NCI-H1694 treated with DMSO at 0.1 percent for 48 hours (cell line): ENCODE data around the gene PLCB3.

Source experiments
- DNase-seq: peaks from one replicate; lab custom pipeline; 2025; lab: John Stamatoyannopoulos, UW

Gene PLCB3

DNA sequence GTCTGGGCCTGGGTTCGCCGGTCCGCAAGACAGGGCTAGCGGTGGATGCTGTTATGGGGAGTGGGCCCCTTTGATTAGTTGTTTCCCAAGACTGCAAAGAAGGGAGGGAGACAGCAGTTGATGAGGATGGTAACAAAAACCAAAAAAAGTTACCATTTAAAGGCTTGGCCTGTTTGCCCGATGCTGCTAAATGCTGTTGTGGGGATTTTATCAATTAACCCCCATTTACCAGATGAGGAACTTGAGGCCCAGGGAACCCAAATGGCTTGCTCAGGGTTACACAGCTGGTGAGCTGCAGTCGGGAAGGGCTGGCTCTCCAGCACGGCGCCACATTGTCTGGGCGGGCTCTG is 28.7 kb upstream of the PLCB3 start:
- no peak for DNase-seq

DNA sequence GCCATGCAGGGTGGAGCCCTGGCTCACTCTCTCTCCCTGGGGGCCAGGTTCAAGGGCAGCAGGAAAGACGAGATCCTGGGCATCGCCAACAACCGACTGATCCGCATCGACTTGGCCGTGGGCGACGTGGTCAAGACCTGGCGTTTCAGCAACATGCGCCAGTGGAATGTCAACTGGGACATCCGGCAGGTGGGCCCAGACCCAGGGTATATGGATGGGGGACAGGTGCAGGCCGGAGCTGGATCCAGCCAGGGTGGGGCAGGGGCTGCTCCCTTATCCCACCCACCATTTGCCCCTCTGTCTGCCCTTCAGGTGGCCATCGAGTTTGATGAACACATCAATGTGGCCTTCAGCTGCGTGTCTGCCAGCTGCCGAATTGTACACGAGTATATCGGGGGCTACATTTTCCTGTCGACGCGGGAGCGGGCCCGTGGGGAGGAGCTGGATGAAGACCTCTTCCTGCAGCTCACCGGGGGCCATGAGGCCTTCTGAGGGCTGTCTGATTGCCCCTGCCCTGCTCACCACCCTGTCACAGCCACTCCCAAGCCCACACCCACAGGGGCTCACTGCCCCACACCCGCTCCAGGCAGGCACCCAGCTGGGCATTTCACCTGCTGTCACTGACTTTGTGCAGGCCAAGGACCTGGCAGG is 28.2 kb upstream of the PLCB3 start:
- no peak for DNase-seq

DNA sequence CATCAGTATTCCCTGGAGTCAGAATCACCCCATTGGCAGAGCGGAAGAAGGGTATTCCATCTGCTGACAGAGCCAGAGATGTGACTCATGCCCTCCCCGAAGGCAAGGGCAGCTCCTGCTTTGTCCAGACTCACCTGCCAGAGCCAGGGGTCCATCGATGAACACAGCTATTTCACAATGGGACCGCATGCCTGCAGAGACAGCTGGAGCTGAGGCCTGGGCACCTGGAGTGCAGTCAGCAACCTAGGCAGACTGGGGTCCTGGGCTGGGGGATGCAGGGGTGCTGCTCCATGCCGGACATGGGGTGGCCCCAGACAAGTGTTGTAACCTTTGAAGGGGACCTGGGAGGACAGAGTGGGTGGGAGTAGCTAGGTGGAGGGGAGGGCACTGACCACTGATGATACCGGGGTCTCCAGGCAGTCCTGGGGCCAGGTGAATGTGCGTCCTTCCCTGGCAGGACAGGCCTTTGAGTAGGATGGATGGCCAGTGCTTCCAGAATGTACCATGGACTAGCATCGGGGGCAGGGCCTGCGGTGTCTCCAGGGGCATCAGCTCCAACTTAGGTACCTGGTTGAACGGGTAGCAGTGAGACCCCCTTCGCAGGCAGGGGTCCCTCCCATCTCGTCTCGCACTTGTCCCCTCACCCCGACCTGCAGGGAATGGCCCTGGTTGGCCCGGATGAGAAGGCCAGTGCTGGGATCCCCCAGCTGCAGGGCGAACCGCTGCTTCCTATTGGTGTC is 27.0 kb upstream of the PLCB3 start:
- no peak for DNase-seq

DNA sequence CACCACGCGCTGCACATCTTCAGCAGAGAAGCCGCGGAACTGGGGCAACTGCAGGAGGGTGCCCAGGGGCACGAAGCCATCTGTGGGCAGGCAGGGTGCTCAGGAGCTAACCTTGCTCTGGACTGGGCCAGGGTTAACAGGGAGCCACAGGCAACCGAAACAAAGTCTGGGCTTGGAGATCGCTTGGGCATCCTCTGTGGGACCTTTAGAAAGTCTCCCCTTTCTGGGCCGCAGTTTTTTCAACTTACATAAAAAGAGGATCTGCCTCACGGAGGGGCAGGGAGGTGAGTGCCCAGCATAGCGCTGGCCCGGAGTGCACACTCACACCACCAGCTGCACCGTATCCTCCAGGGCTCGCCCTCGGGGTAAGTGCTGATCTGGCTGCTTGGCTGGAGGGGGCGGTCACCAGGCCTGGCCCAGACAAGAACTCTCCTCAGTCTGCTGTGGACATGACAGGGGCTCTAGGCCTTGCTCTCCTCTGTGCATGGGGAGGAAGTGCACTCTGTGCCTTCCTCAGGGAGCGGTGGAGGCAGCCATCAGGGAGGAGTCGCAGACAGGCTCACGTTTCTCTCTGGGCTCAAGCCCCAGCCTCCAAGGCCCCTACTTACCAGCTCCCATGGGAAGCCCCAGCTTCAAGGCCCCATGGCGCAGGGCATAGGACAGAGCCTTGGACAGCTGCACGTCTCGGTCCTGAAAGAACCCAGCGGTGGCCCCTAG is 26.3 kb upstream of the PLCB3 start:
- DNase-seq: no peak

GRCh38 chr11:64225608-64226506 is 25.5 kb upstream of the PLCB3 start, which contains the start of the genes NUDT22 and TRPT1:
NUDT22 (plus strand) TSS chr11:64226274; CDS start chr11:64226653, 379 bp downstream.
TRPT1 (minus strand) TSS chr11:64226186; CDS start chr11:64225860, 326 bp downstream.
- peak; percentile 25 for DNase-seq

DNA sequence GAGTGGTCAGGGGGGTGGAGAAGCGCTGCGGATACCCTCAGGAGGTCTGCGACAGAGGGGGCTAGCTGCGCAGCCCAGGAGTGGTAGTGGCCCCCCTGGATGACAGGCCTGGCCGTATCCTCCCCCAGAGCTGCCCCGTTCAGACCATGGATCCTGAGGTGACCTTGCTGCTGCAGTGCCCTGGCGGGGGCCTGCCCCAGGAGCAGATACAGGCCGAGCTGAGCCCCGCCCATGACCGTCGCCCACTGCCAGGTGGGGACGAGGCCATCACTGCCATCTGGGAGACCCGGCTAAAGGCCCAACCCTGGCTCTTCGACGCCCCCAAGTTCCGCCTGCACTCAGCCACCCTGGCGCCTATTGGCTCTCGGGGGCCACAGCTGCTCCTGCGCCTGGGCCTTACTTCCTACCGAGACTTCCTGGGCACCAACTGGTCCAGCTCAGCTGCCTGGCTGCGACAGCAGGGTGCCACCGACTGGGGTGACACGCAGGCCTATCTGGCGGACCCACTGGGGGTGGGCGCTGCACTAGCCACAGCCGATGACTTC is 24.8 kb upstream of the PLCB3 start:
- no peak for DNase-seq

DNA sequence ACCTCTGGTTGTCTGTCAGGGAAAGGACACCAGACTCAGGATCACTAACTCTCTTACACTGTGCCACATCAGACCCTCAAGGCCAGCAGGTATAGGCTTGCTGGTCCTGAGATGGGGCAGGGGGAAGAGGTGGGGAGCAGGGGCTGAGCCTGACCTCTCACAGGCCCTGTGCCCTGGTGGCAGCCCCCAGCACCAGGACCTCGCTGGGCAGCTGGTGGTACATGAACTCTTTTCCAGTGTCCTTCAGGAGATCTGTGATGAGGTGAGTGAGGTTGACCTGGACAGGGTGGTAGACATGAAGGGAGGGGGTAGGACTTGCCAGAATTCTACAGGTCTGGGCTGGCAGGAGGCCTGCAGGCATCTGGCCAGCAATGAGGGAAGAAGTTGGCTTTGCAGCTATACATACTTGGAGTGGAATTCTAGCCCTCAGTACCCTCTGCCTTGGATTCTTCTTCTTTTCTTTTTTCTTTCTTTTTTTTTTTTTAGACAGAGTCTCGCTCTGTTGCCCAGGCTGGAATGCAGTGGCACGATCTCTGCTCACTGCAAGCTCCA is 23.8 kb upstream of the PLCB3 start:
- DNase-seq: no peak

DNA sequence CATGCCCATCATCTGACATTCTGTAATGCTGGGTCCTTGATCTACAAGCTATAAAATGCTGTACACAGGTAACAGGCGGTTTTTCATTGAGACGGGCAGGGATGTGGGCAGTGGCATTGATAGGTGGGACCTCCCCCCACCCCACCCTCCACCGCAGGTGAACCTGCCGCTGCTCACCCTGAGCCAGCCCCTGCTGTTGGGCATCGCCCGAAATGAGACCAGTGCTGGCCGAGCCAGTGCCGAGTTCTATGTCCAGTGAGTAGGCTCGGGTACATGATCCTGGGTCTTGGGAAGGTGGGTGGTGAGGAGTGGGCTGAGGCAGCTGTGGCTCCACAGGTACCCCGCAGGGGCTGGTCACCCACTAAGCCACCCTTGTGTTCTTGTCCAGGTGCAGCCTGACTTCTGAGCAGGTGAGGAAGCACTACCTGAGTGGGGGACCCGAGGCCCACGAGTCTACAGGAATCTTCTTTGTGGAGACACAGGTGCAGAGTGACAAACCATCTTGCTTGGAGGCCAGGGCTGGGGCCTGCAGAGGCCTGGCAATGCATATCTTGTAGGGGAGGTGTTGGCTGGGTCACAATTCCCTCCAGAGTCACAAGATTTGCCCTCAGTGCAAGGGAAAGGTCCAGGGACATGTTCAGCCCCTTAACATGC is 22.1 kb upstream of the PLCB3 start:
- DNase-seq: no peak

GRCh38 chr11:64229744-64230170 is 21.6 kb upstream of the PLCB3 start:
- DNase-seq: no peak

DNA sequence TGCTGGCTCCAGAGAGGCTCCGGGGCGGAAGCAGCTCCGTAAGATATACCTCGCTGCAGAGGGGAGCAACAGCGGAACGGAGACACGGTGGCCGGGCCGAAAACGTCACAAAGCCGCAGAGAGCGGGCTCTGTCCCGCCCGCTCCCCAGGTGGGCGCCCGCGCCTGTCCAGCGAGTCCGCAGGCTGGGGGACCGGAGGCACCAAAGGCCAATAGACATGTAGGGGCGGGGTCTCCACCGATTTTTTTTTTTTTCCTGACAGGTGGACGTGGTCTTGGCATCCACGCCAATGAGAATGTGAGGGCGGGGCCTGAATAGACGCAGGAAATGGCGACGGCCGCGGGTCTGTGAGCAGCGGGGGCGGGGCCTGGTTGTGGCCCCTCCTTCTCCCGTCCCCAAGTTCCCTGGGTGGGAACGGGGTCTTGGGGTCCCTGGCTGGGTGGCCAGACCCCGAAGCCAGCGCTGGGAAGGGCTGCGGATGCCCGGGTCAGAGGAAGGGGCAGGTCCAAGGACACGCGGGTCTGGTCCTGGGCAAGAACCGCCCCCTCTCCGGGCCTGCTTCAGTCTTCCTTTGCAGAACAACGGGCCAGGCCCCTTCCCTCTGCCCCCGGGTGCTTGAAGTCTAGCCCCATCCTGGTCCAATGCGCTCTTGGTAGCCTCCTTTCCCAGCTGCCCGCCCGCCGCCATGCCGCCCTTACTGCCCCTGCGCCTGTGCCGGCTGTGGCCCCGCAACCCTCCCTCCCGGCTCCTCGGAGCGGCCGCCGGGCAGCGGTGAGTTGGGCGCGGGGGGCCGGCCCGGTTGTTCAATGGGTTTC is 21.0 kb upstream of the PLCB3 start, which contains the start of gene DNAJC4:
DNAJC4 (plus strand) TSS at position 378 of the 814 bp plus-strand sequence; CDS start at position 685, 307 bp downstream.
- DNase-seq: peak; percentile 61

GRCh38 chr11:64230985-64231365 is 20.4 kb upstream of the PLCB3 start:
- DNase-seq: no peak

GRCh38 chr11:64231546-64231945 is 19.8 kb upstream of the PLCB3 start:
- DNase-seq: no peak

- DNase-seq: no peak
These were observed 19.0 kb upstream of the PLCB3 start for GRCh38 chr11:64232182-64232966.

- DNase-seq: no peak
These were observed 18.4 kb upstream of the PLCB3 start for GRCh38 chr11:64232967-64233315.

DNA sequence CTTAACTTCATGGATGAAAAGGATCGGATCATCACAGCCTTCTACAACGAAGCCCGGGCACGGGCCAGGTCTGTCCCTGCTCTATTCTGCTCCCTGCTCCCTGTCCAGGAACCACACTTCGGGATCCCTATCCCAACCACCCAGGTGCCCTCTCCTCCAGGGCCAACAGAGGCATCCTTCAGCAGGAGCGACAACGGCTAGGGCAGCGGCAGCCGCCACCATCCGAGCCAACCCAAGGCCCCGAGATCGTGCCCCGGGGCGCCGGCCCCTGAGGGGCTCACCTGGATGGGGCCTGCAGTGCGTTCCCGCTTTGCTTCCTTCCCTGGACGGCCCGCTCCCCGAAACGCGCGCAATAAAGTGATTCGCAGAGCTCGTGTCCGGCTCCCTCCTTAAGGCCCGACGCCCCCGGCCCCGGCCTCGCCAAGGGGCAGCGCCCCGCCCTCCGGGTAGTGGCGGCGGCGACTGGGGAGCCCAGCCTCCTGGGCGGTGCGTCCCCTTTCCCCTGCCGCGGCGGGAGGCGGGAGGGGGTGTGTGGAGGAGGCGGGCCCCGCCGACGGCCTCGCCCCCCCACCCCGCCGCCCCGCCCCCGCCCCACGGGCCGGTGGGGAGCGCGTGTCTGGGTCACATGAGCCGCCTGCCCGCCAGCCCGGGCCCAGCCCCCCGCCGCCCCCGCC is 17.3 kb upstream of the PLCB3 start, which contains the start of gene VEGFB:
VEGFB (plus strand) TSS at position 672 of the 674 bp plus-strand sequence. CDS start 250 bp downstream, outside the sequence.
- DNase-seq: peak; percentile 28

GRCh38 chr11:64234647-64235379 is 16.5 kb upstream of the PLCB3 start:
- no peak for DNase-seq

DNA sequence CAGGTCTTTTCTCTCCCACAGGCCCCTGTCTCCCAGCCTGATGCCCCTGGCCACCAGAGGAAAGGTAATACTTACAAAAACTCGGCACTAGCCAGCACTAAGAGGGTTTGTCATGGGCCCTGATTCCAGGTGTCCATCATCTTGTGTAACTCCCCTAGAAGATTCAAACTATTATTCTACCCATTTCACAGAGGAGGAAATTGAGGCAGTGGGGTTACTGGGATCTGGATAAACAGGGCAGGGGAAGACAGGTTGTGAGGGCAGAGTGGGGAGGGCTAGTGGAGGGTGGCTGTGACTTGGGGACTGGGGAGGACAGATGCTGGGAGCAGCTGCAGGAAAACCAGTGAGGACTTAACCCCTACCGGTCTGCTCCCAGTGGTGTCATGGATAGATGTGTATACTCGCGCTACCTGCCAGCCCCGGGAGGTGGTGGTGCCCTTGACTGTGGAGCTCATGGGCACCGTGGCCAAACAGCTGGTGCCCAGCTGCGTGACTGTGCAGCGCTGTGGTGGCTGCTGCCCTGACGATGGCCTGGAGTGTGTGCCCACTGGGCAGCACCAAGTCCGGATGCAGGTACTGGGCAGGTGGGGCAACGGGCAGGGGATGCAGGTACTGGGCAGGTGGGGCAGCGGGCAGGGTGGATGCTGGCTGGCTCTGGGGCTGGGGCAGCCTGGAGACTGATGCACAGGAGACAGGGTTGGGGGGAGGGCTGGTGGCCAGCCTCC is 15.7 kb upstream of the PLCB3 start:
- no peak for DNase-seq
